GM21576 (cell line): Measurements from ENCODE around the gene MCOLN2.
"Not testable (repeated sequence)": the region's sequence is repeated elsewhere in the genome, so short reads cannot be mapped to it uniquely, and the experiment has no call there.

Experiments used
- ATAC-seq: cut with Tn5 transposase; IDR thresholded peaks from one replicate; pipeline ENCODE4 v1.9.1; 2021; ENCODE audit warnings: mild to moderate bottlenecking, moderate library complexity; ENCODE audit not compliant: unreplicated experiment

MCOLN2 gene

DNA sequence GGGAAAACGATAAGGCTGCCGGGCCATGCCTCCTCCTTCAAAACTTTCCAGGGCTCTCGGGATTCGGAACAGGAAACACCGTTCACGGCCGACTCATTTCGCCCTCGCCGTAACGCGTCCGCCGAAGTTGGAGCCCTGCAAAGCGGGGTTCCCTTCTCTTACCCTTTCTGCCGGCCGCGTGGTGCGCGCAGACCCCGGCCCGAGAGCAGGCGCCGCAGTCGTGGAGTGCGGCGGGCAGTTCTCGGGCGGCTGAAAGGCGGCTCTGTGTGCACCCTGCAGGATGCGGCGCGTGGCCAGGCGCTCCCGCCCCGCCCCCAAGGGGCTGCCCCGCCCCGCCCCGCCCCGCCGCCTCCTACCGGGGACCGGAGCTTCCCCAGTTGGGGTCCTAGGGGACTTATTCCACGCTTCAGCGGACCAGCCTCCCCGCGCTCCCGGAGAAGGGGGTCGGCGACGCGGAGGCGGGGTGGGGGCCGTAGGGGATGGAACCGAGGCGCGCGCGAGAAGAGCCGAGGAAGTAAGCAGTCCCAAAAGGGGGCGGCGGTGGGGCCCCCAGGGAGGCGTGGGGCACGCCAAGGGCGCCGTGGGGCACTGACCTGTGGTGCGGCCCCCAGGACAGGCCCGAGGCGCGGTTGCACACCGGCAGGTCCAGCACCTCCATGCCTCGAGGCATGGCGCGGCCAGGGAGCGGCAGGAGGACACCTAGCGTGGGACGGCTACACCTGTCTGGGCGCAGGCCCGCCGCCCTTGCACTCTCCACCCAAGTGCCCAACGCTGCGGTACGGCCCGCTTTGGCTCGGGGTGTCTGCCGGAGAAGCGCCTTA lies at the start of gene MCOLN2:
MCOLN2 (minus strand) TSS at position 268 of the 821 bp plus-strand sequence; CDS start at position 27, 241 bp downstream.
- peak; percentile 47 for ATAC-seq

DNA sequence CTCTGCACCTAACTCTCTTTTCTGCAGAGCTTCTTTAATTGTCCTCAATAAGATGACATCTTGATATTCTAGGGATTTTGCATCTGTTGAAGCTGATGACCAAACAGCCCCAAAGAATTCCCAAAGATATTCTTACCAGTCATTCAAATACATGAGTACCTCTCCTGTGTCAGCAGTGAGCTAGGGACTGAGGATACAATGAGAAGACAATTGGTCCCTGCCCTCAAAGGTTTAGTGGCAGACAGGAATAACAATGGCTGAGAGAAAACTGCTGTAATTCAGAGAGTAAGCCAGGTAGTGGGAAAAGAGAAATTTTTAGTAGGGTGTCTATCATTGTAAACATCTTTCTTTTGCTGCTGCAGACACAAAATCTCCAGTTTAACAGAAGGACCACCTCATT lies 45.5 kb upstream of the MCOLN2 start:
- ATAC-seq = no peak

DNA sequence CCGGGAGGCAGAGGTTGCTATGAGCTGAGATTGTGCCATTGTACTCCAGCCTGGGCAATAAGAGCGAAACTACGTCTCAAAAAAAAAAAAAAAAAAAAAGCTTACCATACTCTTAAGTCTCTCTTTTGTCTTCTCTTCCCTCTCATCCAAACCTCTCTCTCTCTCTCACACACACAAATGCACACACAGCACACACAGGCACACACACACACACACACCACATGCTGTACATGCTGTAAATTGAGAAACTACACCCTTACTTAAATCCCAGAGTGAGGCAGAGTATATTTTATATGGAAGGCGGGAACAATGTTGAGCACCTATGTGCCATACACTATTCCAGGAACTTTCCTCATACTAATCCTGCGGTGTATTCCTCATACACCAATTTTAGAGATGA lies 44.9 kb upstream of the MCOLN2 start:
- ATAC-seq = no peak

DNA sequence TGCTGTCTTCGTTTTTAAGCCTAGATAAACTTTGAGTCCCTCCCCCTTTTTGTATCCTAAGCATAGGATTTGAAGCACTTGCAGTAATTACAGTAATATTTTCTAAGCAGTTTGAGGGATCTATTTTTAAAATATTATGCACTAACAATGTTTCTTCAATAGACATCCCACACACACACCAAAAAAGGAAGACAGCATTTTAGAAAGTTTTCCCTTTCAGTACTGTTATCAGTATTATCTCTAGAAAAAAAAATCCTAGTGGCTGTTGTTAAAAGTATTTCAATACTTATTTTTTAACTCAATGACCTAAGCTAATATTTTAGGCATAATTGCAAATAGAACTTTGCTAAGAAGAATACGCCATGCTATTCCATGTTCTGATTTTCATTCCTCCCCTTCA lies 36.3 kb upstream of the MCOLN2 start:
- no peak for ATAC-seq

DNA sequence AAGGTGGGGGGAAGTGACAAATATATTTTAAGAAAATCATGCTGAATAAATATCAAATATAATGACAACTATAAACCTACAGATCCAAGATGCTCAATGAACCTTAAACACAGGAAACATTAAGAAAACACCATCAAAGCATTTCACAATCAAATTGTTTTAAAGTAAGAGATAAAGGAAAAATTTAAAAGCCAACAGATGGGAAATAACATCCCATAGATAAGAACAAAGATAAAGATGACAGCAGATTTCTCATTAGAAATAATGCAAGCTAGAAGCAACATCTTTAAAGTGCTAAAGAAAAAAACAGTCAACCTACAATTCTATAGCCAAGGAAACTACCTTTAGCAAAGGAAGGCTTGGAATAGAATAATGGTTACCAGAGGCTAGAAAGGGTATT lies 33.6 kb upstream of the MCOLN2 start:
- no peak for ATAC-seq

DNA sequence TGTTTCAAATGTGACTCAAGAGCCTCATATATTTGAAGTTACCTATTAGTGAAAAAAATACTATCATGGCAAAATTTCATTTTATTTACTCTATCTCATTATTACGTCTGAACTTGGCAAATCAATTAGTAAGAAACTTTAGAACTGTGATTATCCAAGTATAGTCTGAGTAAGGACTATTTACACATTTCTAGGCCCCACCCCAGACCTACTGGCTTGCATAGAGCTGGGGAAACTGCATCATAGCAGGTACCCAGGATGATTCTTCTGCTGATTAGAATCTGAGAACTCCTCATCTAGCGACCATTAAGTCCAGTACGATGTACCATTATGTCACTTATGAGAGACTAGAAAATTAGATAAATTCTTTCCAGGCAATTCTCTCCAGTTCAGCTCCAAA lies 31.2 kb upstream of the MCOLN2 start:
- no peak for ATAC-seq

DNA sequence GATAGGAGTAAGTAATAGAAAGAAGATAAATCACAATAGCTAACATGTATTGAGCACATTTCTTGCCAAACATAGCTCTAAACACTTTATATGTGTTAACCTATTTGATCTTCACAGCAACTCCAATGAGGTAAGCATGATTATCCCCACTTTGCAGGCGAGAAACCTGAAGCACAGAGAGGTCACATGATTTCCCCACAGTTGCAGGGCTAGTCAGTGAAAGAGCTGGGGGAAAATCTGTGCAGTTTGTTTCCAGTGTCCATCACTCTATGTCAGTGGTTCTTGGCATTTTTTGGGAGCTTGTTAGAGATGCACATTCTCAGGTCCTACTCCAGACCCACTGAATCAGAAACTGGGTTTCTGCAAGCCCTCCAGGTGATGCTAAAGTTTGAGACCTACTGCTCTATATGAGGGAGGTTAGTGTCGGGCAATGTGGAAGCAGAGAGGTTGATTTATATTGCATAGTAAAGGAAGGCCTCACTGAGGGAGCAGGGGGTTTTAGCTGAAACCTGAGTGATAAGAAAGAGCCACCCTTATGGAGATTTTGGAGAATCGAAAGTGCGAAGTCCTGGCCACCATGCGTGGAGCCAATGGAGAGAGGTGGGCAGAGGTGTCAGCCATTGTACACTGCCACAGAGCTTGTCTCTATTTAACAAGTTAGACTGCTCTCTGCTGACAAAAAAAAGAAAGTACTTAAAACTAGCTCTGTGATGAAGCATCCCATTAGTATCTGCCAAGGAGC lies 30.5 kb upstream of the MCOLN2 start:
- ATAC-seq = peak; percentile 85

DNA sequence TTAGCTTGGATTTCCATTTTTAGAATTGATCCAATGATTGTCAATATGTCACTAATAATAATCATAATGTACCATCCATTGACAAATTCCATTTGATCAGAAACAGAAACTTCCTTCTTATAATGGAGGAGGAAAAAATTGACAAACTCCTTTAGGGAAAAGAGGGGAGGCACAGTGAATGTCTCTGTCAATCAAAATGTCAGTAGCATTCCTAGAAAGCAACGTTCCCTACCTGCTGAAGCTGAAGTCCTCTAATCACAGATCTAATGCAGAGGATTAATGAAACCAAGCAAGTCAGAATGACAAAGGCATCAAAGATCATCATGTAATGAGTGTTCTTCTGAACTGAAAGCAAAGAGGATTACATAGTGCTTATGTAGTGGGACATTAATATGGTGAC lies 29.0 kb upstream of the MCOLN2 start:
- no peak for ATAC-seq

DNA sequence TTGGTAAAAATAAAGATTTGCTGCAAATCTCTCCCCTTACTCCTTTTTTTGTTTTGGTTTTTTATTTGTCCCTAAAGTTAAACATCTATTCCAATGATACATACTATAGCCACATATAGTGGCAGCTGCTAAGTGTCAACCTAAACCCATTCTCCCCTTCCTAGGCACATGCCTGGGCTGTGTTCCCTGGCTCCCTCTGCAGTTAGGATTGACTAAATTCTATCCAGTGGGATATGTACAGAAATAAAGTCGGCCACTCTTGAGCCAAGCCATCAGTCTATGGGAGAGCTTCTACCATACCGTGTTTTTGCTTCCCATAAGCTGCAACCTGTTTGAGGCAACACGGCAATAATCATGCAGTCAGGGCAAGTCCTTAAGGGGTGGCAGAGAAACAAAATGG lies 27.8 kb upstream of the MCOLN2 start:
- no peak for ATAC-seq

DNA sequence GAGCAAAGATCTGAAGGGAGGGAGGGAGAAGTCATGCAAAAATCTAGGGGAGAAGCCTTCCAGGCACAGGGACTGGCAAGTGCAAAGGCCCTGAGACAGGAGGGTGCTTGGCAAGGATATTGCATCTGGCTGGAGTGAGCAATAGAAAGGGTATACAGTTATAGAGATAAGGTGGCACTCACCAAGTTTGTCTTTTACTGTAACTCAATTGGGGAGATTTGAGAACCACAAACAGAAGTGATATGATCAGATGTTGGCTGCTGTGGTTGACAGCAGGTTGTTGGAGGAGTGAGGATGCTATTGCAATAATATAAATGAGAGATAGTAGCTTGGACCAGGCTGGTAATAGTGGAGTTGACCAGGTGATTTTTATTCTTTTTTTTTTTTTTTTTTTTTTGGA lies 25.8 kb upstream of the MCOLN2 start:
- ATAC-seq = no peak

DNA sequence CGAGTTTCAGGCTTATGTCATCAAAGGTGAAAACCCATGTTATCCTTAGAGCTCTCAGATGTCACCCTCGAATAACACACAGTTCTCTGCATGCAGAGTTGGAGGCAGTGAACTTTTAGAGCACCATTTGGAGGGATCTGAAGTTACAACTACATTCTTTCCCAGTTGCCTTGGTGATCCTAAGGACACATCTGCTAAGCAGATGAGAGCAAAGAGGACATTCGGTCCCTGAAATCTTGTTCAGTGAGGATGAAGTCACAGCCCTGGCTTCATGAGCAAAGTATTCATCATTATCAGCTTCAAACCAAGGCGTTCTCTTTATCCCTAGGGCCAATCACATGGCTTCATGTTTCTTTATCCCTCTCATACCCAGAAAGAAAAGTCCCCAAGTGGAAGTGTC lies 23.1 kb upstream of the MCOLN2 start:
- no peak for ATAC-seq

DNA sequence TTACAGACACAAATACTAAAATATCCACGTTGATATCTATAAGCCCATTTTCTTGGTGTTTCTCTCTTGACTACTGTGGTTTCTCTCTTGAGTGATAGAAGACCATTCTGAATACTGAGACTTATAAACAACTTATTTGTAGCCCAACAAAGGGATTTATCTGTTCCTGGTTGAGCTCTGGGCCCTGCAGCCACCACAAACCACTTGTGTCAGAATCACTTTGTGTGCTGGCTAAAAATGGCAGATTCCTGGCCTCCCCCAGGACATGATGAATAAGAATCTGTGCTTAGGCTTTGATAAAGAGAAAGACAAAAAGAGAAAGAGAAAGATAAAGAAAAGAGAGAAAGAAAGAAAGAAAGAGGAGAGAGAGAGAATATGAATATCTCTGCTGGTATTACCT lies 18.9 kb upstream of the MCOLN2 start:
- no peak for ATAC-seq

DNA sequence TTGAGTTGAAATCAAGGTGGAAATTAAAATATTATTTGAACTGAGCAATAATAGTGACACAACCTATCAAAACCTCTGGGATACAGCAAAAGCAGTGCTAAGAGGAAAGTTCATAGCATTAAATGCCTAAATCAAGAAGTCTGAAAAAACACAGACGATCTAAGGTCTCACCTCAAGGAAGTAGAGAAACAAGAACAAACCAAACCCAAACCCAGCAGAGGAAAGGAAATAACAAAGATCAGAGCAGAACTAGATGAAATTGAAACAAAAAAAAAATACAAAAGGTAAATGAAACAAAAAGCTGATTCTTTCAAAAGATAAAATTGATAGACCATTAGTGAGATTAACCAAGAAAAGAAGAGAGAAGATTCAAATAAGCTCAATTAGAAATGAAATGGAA lies 8.7 kb upstream of the MCOLN2 start:
- ATAC-seq = not testable (repeated sequence)

DNA sequence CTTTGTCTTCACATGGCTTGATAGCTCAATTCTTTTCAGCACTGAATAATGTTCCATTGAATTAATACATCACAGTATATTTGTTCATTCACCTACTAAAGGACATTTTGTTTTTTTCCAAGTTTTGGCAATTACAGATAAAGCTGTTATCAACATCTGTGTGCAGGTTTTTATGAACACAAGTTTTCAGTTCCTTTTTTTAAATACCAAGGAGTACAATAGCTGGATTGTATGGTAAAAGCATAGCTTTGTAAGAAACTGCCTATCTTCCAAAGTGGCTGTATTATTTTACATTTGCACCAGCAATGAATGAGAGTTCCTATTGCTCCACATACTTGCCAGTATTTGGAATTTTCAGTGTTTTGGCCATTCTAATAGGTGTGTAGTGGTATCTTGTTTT lies 4.8 kb upstream of the MCOLN2 start:
- no peak for ATAC-seq

DNA sequence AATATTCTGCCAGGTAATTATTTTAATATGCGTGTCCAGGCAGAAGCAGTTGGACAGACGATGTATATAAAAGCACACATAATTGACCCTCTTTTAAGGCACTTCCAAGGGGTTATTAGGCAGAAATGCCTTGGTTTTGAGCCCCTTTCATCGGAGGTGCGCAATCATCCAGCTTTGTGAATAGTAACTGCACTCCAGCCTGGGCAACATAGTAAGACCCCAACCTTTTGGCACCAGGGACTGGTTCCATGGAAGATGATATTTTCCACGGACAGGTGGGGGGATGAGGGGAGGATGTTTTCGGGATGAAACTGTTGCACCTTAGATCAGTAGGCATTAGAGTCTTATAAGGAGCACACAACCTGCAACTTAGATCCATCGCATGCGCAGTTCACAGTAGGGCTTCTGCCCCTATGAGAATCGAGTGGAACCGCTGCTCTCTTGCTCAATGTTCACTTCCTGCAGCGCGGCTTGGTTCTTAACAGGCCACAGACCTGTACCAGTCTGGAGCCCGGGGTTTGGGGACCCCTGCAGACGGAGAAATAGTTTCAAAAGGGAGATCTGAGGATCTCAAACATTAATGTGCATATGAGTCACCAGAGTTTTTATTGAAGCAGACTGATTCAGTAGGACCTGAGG lies 1.8 kb upstream of the MCOLN2 start:
- ATAC-seq = peak; percentile 25

DNA sequence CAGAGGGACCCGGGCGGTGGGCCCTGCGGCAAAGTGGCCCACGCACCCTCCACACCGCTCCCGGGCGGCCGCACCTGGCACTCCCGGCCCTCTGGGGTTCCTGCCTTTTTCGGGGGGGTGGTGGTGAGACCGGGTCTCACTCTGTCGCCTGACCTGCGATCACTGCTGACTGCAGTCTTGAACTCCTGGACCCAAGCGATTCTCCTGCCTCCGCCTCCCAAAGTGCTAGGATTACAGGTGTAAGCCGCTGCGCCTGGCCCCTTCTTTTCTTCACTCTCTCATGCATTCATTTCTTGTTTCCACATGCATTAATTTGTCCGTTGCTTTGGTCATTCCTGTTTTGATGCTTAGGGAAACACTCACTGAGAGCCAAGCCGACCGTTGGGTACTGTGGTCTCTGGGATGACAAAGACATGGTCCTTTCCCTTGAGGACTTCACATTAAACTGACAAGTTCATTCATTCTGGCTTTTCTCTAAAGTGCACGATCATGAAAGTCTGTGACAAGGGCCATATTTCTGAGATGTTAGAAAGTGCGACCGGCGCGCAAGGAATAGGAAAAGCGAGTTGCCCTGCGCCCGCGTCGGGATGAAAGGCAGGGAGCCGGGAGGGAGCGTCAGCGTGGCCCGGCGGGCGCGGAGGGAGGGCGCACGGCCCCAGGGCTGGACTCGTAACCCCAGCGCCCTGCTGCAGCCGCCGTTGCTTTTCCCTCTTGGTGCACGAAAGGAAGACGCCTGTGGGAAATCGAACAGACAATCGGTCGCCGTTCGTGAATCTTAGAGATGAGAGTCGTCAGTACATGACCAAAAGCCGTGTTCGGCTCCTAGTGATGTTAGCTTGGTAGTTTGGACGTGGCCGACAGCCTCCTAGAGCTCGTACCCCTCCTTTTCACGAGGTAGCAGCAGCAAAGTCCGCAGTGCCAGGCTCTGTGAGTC lies 1.0 kb upstream of the MCOLN2 start:
- no peak for ATAC-seq

DNA sequence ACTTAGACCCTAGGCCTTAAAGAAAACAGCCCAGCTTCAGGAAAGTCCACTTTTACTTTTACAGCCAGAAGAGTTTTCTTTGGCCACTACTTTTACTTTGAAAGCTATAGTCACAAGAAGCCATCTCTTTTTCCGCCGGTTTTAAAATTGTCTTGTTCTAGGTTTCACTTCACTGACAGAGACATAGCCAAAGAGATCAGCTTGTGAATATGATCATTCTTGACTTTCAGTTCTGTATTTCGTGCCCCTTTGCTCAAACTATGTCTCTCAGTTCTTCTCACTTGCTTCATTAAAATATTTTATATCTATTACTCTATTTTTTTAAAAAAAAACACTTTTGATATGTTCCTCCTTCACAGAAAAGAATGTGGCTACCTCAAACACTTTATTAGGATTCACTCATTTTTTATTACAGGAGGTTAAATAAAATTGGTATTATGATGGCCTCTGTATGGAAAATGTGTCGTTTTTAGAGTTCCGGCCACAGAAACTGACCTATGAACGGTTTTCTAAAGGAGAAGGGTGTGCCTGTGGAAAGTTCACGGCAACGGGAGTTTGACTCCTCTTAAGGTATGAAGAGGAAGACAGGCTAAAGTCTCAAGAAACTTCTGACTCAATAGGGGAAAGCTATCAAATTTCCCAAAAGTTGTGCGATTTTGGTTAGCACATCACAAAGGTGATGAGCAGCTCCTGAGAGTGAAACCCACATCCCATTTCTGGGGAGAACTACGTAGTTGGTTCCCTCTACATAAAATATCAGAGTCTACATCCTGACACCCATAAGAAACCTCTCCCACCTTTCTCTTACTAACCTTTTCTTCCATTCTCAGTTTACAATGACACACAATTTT lies 1.2 kb downstream of the MCOLN2 start:
- ATAC-seq = peak; percentile 38

DNA sequence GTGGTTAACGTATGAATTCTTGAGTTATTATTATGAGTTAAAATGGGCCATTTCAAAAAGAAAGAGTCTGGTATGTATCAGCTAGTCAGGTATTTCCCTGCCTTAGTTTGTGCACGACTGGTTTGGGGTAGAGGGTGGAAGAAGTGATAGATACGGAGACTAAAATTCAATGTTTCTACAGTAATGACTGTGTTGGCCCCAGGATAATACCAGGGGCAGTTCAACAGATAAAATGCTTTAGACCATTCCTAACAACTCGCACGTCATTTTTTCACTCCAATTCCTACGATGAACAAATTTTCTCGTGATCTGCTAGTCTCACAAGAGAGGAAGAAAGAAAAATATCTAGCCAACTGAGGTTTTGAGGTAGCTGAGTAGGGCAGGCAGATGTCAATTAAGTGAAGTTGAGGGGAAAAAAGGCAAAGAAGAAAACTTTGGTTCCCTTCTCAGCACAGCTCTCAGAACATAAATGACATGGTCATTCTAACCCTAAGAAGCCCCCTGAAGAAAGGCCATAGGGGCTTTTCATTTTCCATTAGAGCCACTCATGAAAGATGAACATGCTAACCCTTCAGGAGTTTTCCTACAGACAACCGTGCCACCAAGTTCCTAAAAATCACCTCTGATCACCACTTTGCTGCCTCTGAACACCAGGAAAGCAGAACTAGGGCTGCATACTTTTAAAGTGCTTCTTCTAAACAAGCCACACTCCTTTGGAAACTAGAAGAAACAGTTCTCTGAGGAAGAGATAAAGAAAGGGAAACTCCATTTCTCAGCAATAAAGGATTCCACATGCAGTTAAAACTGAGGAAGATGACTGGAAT lies 5.6 kb downstream of the MCOLN2 start:
- ATAC-seq = no peak

DNA sequence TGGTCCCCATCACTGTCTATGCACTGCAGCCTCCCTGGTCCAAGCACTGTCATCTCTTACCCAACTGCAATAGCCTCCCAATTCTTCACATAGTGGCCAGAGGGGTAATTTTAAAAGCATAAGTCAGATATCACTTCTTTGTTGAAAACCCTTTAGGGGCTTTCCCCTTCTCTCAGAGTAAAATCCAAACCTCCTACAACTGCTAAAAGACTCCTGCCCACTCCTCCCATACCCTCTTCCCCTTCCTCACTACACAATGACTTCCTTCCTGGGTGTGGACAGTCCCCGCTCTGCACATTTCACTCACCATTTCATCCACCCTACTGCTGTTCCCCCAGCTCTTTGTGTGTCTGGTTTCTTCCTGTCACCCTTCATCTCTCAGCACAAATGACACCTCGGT lies 8.3 kb downstream of the MCOLN2 start:
- ATAC-seq = peak; percentile 67
